Measurements from ENCODE around the gene CASKIN2.

CASKIN2 gene

GRCh38 chr17:75546181-75546580 lies 30.8 kb upstream of the CASKIN2 start:
- no peak for DNase-seq (ENCODE audit: low read depth)
- no peak for TF ChIP-seq CTCF (conservative IDR thresholded peaks at IDR 0.05; ENCODE audit: low read depth, low read length)
- no peak overlapping the region for H3K4me3 ChIP-seq (ENCODE audit: low read length)

GRCh38 chr17:75544250-75544649 lies 28.9 kb upstream of the CASKIN2 start:
- no peak for TF ChIP-seq CTCF (conservative IDR thresholded peaks at IDR 0.05; ENCODE audit: low read depth, low read length)
- H3K4me3 ChIP-seq (ENCODE audit: low read length): no peak overlapping the region
- no peak for DNase-seq (ENCODE audit: low read depth)

- H3K4me3 ChIP-seq (ENCODE audit: low read length): no peak overlapping the region
- no peak for DNase-seq (ENCODE audit: low read depth)
- no peak for TF ChIP-seq CTCF (conservative IDR thresholded peaks at IDR 0.05; ENCODE audit: low read depth, low read length)
These were observed 27.5 kb upstream of the CASKIN2 start for GRCh38 chr17:75542728-75543336.

GRCh38 chr17:75542229-75542628 lies 26.9 kb upstream of the CASKIN2 start:
- TF ChIP-seq CTCF (conservative IDR thresholded peaks at IDR 0.05; ENCODE audit: low read depth, low read length): no peak
- DNase-seq (ENCODE audit: low read depth): no peak
- H3K4me3 ChIP-seq (ENCODE audit: low read length): no peak overlapping the region

GRCh38 chr17:75540923-75541503 lies 25.7 kb upstream of the CASKIN2 start:
- no peak overlapping the region for H3K4me3 ChIP-seq (ENCODE audit: low read length)
- no peak for DNase-seq (ENCODE audit: low read depth)
- TF ChIP-seq CTCF (conservative IDR thresholded peaks at IDR 0.05; ENCODE audit: low read depth, low read length): no peak

- no peak overlapping the region for H3K4me3 ChIP-seq (ENCODE audit: low read length)
- no peak for DNase-seq (ENCODE audit: low read depth)
- no peak for TF ChIP-seq CTCF (conservative IDR thresholded peaks at IDR 0.05; ENCODE audit: low read depth, low read length)
These were observed 24.8 kb upstream of the CASKIN2 start for GRCh38 chr17:75539967-75540729.
